VCaP (cell line): ENCODE measurements around the gene GCNT2.

ENCODE experiments used
- H3K27ac ChIP-seq: fragments of 450-650 bp; 2 replicates; pipeline ENCODE4 v1.5.1; 2017
- CTCF ChIP-seq: fragments of 450-650 bp; conservative IDR thresholded peaks from 2 replicates; pipeline ENCODE4 v1.5.1; 2017; ENCODE audit warnings: mild to moderate bottlenecking, moderate library complexity

The GCNT2 gene

DNA sequence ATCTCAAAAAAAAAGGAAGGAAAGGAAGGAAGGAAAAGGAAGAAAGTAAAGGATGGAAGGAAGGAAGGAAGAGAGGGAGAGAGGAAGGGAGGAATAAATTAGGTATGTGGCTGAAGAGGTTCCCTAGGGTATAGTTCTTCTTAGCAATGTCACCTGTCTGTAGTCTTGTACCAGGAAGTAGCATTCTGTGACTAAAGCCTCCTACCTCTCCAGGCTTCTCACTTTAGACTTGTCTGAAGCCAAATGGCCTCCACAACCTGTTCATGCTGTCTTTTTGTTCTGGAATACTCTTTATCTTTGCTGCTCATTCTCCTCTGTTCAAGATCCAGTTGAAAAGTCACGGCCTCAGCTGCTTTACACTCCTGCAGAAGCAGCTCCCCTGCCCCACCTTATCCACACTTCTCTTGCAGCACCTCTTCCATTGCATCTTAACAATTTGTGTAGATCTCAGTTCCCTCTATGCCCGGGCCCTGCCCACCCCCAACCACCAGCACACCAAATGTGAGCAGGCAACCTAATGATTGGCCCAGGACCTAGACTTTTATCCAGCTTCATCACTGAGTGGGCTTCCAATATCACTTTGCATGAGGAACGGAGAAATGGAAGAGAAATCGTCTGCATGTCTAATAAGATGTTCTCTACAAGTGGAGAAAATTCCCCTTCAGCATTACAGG, 19.1 kb downstream of the GCNT2 start:
- TF ChIP-seq CTCF: no peak
- H3K27ac ChIP-seq: no peak overlapping the region

DNA sequence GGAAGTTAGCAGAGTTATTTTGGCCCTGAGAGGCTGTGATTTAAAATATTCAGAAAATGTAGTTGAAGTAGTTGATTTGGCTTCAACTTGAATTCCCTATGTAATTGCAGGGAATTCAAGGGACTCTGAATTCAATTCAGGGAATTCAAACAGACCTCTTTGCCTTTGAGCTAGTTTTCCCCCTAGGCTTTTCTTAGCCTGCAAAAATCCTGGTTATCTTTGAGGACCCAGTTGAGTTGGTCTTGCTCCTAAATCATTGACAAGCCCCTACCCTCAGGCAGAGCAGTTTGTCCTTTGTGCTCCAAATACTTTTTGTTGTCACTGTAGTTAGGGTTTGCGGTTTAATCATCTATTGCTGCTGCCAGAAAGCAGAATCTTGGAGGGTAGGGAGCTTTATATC, 20.4 kb downstream of the GCNT2 start:
- H3K27ac ChIP-seq: no peak overlapping the region
- no peak for TF ChIP-seq CTCF

GRCh38 chr6:10542213-10542612, 21.1 kb downstream of the GCNT2 start:
- no peak for TF ChIP-seq CTCF
- H3K27ac ChIP-seq: no peak overlapping the region

DNA sequence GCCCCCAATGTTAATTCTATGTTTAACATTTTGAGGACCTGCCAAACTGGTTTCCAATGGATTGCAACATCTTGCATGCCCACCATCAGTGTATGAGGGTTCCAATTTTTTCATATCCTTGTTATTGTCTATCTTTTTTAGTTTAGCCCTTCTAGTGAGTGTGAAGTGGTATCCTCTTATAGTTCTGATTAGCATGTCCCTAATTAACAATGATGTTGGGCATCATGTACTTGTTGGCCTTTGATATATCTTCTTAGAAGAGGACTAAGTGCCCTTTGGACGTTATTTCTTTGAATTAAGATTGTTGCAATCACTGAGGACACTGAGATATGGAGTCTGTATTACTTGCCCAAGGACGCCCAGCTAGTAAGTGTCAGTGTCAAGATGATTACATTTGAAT, 22.3 kb downstream of the GCNT2 start:
- no peak for TF ChIP-seq CTCF

DNA sequence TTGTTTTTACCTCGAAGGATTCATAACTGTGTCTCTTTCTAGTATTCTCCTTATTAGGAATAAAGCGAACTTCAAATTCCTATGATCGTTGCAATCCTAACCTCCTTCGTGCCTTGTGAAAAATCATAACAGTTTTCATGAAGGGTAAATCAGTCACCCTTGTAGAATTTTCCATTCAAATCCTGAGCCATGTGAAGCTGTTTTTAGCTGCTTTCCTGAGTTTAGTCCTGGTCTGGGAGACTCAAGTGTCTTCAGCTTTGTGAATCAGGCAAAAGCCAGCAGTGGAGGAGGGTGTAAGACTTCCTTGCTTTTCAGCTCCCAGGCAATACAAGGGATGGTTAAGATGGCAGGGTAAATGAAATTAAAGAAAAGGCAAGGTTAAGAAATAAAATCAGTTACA, 24.3 kb downstream of the GCNT2 start:
- H3K27ac ChIP-seq: no peak overlapping the region

More for the DNA sequence above, 22.3 kb downstream of the GCNT2 start:
- no peak overlapping the region for H3K27ac ChIP-seq

DNA sequence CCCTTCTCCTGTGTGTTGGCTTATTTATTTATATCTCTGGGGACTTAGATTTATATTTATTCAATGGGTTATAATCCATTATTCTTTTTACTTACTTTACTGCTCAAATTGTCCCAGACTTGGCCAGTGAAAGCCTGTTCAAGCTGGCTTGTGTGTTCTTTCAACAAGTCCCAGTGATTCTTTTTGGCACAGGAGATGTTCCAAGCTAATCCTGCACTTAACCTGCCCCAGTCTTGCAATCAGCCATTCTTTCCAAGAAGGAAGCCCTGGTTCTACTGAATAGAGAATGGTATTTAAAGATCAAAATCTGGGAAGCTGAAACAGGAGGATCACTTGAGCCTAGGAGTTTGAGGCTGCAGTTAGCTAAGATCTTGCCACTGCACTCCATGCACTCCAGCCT, 26.7 kb downstream of the GCNT2 start:
- TF ChIP-seq CTCF: no peak
- no peak overlapping the region for H3K27ac ChIP-seq

More for the DNA sequence above, 24.3 kb downstream of the GCNT2 start:
- TF ChIP-seq CTCF: no peak

- TF ChIP-seq CTCF: no peak
- H3K27ac ChIP-seq: no peak overlapping the region
These were observed 29.6 kb downstream of the GCNT2 start for GRCh38 chr6:10550764-10551163.
